Measurements from ENCODE around the gene TXLNA. TPM values are rescaled to one million over a fixed set of nuclear protein-coding genes. Genes with fewer than 3 reads are reported as not detected.
"Not testable (repeated sequence)": the region's sequence is repeated elsewhere in the genome, so short reads cannot be mapped to it uniquely, and the experiment has no call there.

Gene TXLNA
- total RNA-seq, 1 donor from 2014 or later: 74.8 TPM

- Histone ChIP-seq H3K4me3 (ENCODE audit: low read depth, low read length) (no peak overlapping the region), H3K36me3 (ENCODE audit: control insufficient read depth, insufficient read depth, low read length) (no peaks in the 10 kb centered on the region), H3K27me3 (ENCODE audit: control insufficient read depth, insufficient read depth, low read length) (no peaks in the 10 kb centered on the region)
- TF ChIP-seq CTCF (IDR thresholded peaks at IDR 0.05; ENCODE audit: insufficient read depth, low read length, poor library complexity, severe bottlenecking): no peak
- DNase-seq (ENCODE audit: low read depth): no peak
Observed at GRCh38 chr1:32144033-32144432, 35.4 kb upstream of the TXLNA start.

DNA sequence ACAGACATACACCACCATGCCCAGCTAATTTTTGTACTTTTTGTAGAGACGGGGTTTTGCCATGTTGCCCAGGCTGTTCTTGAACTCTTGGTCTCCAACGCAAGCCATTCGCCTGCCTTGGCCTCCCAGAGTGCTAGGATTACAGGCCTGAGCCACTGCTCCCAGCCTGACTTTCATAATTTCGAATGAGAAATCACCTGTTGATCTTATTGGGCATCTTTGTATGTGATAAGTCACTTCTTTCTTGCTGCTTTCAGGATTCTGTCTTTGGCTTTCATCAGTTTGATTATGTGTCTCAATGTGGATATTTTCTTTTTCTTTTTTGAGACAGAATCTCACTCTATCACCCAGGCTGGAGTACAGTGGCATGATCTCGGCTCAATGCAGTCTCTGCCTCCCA, 31.7 kb upstream of the TXLNA start:
- not testable (repeated sequence) for H3K36me3 ChIP-seq (ENCODE audit: control insufficient read depth, insufficient read depth, low read length); DNase-seq (ENCODE audit: low read depth); H3K4me3 ChIP-seq (ENCODE audit: low read depth, low read length); H3K27me3 ChIP-seq (ENCODE audit: control insufficient read depth, insufficient read depth, low read length)

DNA sequence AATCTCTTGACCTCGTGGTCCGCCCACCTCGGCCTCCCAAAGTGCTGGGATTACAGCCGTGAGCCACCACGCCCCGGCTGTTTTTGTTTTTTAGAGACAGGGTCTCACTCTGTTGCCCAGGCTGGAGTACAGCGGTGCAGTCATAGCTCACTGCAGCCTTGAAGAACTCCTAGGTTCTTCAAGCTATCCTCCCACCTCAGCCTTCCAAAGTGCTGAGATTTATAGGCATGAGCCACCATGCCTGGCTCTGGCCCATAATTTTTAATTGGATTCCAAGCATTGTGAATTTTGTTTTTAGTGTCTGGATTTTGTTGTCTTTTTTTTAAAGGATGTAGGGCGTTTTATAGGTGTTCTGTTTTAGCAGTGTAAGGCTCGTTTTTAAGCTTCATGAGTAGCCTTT, 28.6 kb upstream of the TXLNA start:
- Histone ChIP-seq H3K36me3 (ENCODE audit: control insufficient read depth, insufficient read depth, low read length) (no peaks in the 10 kb centered on the region), H3K4me3 (ENCODE audit: low read depth, low read length) (no peak overlapping the region), H3K27me3 (ENCODE audit: control insufficient read depth, insufficient read depth, low read length) (no peaks in the 10 kb centered on the region)
- TF ChIP-seq CTCF (IDR thresholded peaks at IDR 0.05; ENCODE audit: insufficient read depth, low read length, poor library complexity, severe bottlenecking): no peak
- no peak for DNase-seq (ENCODE audit: low read depth)

DNA sequence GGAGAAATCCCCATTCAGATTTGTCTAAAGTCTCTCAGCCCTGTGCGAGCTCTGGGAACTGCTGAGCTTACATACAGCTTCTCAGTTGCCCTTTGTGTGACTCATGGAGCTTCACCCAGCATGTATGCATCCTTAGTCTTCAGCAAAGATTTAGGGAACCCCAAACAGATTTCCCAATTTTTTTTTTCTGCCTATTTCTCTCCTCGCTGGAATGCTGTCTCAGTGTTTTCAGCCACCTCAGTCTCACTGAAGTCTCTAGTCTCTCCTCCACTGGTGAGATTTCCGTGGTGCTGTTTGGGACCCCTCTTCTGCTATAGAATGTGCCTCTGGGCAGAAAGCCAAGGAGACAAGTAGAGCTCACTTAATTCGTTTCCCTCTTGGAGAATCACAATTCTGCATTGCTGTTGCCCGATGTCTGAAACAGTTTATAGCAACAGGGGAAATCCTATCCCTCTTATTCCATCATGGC, 28.1 kb upstream of the TXLNA start:
- no peak for DNase-seq (ENCODE audit: low read depth)
- H3K27me3 ChIP-seq (ENCODE audit: control insufficient read depth, insufficient read depth, low read length): no peaks in the 10 kb centered on the region
- H3K4me3 ChIP-seq (ENCODE audit: low read depth, low read length): no peak overlapping the region
- TF ChIP-seq CTCF (IDR thresholded peaks at IDR 0.05; ENCODE audit: insufficient read depth, low read length, poor library complexity, severe bottlenecking): no peak
- H3K36me3 ChIP-seq (ENCODE audit: control insufficient read depth, insufficient read depth, low read length): no peaks in the 10 kb centered on the region

GRCh38 chr1:32159189-32159588, 20.3 kb upstream of the TXLNA start:
- TF ChIP-seq CTCF (IDR thresholded peaks at IDR 0.05; ENCODE audit: insufficient read depth, low read length, poor library complexity, severe bottlenecking): no peak
- no peak overlapping the region for H3K4me3 ChIP-seq (ENCODE audit: low read depth, low read length)
- no peaks in the 10 kb centered on the region for H3K36me3 ChIP-seq (ENCODE audit: control insufficient read depth, insufficient read depth, low read length)
- no peaks in the 10 kb centered on the region for H3K27me3 ChIP-seq (ENCODE audit: control insufficient read depth, insufficient read depth, low read length)
- no peak for DNase-seq (ENCODE audit: low read depth)

- TF ChIP-seq CTCF (IDR thresholded peaks at IDR 0.05; ENCODE audit: insufficient read depth, low read length, poor library complexity, severe bottlenecking): no peak
- Histone ChIP-seq H3K27me3 (ENCODE audit: control insufficient read depth, insufficient read depth, low read length) (no peaks in the 10 kb centered on the region), H3K4me3 (ENCODE audit: low read depth, low read length) (no peak overlapping the region), H3K36me3 (ENCODE audit: control insufficient read depth, insufficient read depth, low read length) (no peaks in the 10 kb centered on the region)
- no peak for DNase-seq (ENCODE audit: low read depth)
Observed at GRCh38 chr1:32163405-32163804, 16.1 kb upstream of the TXLNA start.

DNA sequence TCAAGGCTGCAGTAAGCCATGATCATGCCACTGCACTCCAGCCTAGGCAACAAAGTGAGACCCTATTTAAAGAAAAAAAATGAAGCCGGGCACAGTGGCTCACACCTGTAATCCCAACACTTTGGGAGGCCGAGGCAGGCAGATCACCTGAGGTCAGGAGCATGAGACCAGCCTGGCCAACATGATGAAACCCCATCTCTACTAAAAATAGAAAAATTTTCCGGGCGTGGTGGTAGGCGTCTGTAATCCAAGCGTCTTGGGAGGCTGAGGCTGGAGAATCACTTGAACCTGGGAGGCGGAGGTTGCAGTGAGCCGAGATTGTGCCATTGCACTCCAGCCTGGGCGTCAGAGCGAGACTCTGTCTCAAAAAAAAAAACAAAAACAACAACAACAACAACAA, 13.8 kb upstream of the TXLNA start:
- not testable (repeated sequence) for DNase-seq (ENCODE audit: low read depth); H3K27me3 ChIP-seq (ENCODE audit: control insufficient read depth, insufficient read depth, low read length); H3K4me3 ChIP-seq (ENCODE audit: low read depth, low read length); H3K36me3 ChIP-seq (ENCODE audit: control insufficient read depth, insufficient read depth, low read length)
